HL-60 (cell line): ENCODE measurements around the gene VAMP8.
"Not testable (repeated sequence)": the region's sequence is repeated elsewhere in the genome, so short reads cannot be mapped to it uniquely, and the experiment has no call there.

ENCODE experiments used
- DNase-seq, 2 experiments: peaks; one replicate each; pipeline ENCODE4 v3.0.0-alpha.2; 2010 to 2020; ENCODE audit warnings: low read depth in 1 of 2, low spot score in 1 of 2
- H3K27ac ChIP-seq: fragments of 250-450 bp; sonication (Bioruptor Pico); replicated peaks from 2 replicates; pipeline ENCODE4 v1.5.1; 2020; ENCODE audit warnings: mild to moderate bottlenecking, moderate library complexity
- H3K27me3 ChIP-seq: fragments of 250-450 bp; sonication (Bioruptor Pico); 2 replicates; pipeline ENCODE4 v1.5.1; 2021; ENCODE audit warnings: mild to moderate bottlenecking, moderate library complexity; ENCODE audit not compliant: insufficient read depth, poor library complexity, severe bottlenecking
- H3K4me3 ChIP-seq: replicated peaks from 2 replicates; pipeline ENCODE4 v1.5.1; 2011; ENCODE audit warnings: mild to moderate bottlenecking, control low read depth, low read length; ENCODE audit not compliant: insufficient read depth
- GABPA ChIP-seq: IDR thresholded peaks from 2 replicates; pipeline ENCODE4 v1.6.1; 2012; ENCODE audit warnings: low read depth
- POLR2AphosphoS5 ChIP-seq: IDR thresholded peaks from 2 replicates; pipeline ENCODE4 v1.6.1; 2012; ENCODE audit warnings: low read depth
- SPI1 ChIP-seq: IDR thresholded peaks from 2 replicates; pipeline ENCODE4 v1.6.1; 2012; ENCODE audit warnings: low read depth, mild to moderate bottlenecking, borderline replicate concordance
- TF ChIP-seq, protein P1 (sequence below): IDR thresholded peaks from one replicate; pipeline ENCODE4 v1.5.1; 2011; ENCODE audit warnings: low read length, control low read depth, inconsistent platforms; ENCODE audit not compliant: insufficient read depth
- TF ChIP-seq, protein P2 (sequence below): IDR thresholded peaks from 2 replicates; pipeline ENCODE4 v1.6.1; 2012; ENCODE audit warnings: low read depth; ENCODE audit not compliant: insufficient replicate concordance

The VAMP8 gene

DNA sequence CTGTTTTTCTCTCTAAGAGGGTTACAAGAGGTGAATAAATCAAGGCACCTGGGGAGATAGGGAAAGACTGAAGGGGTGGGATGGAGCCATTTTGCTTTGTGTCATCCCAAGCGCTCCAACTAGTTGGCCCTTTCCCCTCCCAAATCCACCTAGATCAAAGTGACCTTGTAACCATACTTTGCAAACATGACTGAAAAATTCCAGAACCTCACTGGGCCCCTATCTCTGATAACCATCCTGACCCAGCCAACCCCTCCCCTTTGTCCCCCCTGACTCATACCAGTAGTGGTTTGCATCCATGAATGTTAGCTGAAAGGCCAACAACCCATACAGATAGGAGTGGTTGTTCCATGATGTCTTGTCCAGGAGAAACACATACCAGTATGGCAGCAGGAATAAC, 19.2 kb upstream of the VAMP8 start:
- Histone ChIP-seq H3K27ac (no peak overlapping the region), H3K27me3 (no peaks in the 10 kb centered on the region), H3K4me3 (no peak overlapping the region)
- no peak for DNase-seq
- TF ChIP-seq POLR2AphosphoS5 (no peak), SPI1 (no peak), GABPA (no peak)
- TF ChIP-seq, protein P1, sequence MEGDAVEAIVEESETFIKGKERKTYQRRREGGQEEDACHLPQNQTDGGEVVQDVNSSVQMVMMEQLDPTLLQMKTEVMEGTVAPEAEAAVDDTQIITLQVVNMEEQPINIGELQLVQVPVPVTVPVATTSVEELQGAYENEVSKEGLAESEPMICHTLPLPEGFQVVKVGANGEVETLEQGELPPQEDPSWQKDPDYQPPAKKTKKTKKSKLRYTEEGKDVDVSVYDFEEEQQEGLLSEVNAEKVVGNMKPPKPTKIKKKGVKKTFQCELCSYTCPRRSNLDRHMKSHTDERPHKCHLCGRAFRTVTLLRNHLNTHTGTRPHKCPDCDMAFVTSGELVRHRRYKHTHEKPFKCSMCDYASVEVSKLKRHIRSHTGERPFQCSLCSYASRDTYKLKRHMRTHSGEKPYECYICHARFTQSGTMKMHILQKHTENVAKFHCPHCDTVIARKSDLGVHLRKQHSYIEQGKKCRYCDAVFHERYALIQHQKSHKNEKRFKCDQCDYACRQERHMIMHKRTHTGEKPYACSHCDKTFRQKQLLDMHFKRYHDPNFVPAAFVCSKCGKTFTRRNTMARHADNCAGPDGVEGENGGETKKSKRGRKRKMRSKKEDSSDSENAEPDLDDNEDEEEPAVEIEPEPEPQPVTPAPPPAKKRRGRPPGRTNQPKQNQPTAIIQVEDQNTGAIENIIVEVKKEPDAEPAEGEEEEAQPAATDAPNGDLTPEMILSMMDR, result no peak
- TF ChIP-seq, protein P2, sequence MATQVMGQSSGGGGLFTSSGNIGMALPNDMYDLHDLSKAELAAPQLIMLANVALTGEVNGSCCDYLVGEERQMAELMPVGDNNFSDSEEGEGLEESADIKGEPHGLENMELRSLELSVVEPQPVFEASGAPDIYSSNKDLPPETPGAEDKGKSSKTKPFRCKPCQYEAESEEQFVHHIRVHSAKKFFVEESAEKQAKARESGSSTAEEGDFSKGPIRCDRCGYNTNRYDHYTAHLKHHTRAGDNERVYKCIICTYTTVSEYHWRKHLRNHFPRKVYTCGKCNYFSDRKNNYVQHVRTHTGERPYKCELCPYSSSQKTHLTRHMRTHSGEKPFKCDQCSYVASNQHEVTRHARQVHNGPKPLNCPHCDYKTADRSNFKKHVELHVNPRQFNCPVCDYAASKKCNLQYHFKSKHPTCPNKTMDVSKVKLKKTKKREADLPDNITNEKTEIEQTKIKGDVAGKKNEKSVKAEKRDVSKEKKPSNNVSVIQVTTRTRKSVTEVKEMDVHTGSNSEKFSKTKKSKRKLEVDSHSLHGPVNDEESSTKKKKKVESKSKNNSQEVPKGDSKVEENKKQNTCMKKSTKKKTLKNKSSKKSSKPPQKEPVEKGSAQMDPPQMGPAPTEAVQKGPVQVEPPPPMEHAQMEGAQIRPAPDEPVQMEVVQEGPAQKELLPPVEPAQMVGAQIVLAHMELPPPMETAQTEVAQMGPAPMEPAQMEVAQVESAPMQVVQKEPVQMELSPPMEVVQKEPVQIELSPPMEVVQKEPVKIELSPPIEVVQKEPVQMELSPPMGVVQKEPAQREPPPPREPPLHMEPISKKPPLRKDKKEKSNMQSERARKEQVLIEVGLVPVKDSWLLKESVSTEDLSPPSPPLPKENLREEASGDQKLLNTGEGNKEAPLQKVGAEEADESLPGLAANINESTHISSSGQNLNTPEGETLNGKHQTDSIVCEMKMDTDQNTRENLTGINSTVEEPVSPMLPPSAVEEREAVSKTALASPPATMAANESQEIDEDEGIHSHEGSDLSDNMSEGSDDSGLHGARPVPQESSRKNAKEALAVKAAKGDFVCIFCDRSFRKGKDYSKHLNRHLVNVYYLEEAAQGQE, result no peak

DNA sequence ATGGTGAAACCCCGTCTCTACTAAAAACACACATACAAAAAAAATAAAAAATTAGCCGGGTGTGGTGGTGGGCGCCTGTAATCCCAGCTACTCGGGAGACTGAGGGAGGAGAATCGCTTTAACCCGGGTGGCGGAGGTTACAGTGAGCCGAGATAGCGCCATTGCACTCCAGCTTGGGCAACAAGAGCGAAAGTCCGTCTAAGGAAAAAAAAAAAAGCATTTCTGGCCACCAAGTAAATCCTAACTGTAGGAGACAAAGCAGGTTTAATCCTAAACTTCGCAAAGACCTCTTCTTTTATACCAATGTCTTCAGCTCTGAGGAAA, 17.0 kb upstream of the VAMP8 start:
- not testable (repeated sequence) for H3K27me3 ChIP-seq, DNase-seq, H3K27ac ChIP-seq
- H3K4me3 ChIP-seq, result peak overlapping the region; percentile 93

DNA sequence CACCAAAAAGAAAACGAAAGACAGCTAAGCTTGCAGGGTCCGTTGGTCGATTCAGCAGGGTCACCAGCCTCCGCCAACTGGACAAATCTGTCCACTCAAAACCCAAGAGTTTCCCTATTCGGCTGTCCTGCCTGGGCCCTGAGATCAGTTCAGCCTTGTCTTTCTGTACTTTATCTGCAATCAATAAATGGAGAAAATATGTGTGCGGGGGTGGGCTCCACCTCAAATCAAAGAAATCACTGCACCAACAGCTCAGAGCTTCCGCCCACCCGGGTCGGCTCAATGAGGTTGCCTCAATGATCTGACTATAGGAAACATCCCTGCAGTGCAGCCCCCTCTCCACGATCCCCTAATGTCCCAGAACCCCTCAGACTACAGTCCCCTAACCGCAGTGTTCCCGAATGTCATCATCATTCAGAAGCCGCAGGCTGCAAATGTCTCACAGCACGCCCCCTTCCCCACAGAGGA, 16.5 kb upstream of the VAMP8 start:
- H3K27me3 ChIP-seq, result no peaks in the 10 kb centered on the region
- peak overlapping the region; percentile 86 for H3K27ac ChIP-seq
- no peak for DNase-seq
- H3K4me3 ChIP-seq, result peak overlapping the region; percentile 93
- TF ChIP-seq SPI1, result no peak
- TF ChIP-seq, protein P2, result no peak
- TF ChIP-seq, protein P1, result no peak
- no peak for TF ChIP-seq POLR2AphosphoS5
- no peak for TF ChIP-seq GABPA

DNA sequence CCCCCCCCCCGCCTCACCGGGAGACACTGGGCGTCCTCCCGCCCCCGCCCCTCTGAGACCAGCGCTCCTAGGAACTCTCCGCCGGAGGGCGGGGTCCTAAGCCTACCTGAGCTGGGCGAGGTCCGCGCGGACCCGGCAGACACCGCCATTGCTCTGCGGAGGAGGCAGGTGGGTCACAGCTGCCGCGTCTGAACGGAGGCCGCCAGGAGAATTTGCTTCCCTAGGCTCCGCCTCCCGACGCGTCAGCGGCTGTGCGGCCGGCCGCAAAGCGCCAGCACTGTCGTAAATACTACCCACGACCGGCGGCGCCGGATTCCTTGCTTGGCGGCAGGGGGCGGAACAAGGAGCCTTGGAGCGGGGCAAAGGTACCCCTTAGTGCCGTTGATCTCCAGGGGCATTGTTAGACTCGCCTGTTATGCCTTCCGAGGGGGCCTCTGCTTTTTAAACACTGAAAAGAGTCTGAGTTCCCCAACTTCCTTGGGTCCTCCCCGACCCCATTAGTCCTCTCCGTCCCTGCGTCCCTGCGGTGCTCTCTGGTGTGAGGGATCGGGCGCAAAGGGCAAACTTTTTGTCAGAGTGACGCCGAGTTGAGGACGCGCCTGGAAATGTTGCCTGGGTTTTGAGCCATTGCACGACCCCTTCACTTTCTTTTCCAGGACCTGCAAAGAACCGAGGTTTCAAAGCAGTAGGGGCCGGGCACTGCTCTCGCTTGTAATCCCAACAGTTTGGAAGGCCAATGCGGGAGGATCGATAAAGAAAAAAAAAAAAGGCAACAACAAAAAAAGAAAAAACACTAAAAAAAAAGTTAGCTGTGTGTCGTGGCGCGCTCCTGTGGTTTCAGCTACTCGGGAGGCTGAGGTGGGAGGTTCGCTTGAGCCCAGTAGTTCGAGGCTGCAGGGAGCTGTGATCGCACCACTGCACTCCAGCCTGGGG, 15.8 kb upstream of the VAMP8 start, which contains the start of gene GGCX:
GGCX (minus strand) TSS at position 214 of the 933 bp plus-strand sequence; CDS start at position 149, 65 bp downstream.
- Histone ChIP-seq H3K27me3 (no peaks in the 10 kb centered on the region), H3K4me3 (peak within 1 kb of the TSS; percentile 93), H3K27ac (peak within 1 kb of the TSS; percentile 86)
- TF ChIP-seq SPI1, result peak; percentile 26; the same call in 1 of the 2 replicates
- no peak; the same call in 1 of the 2 replicates for TF ChIP-seq GABPA
- TF ChIP-seq POLR2AphosphoS5, result peak; percentile 93
- TF ChIP-seq, protein P2, result peak; percentile 7
- TF ChIP-seq, protein P1, result no peak
- peak; percentile 93 to 97 for DNase-seq
